Tibial nerve (tissue), 4 donors: Measurements from ENCODE around the gene SVIL. TPM values are rescaled to one million over a fixed set of nuclear protein-coding genes. Genes with fewer than 3 reads are reported as not detected.
"Not testable (repeated sequence)": the region's sequence is repeated elsewhere in the genome, so short reads cannot be mapped to it uniquely, and the experiment has no call there.

Experiments used
- DNase-seq, 2 donors: peaks; one replicate each; pipeline ENCODE4 v3.0.0-alpha.2; 2019; ENCODE audit warnings: low spot score in 2 of 2
- H3K27ac ChIP-seq, 4 donors: fragments of 200-600 bp; sonication (generic) in 3 of 4; one replicate each; pipeline ENCODE4 v1.5.1; 2017 to 2019; ENCODE audit warnings: mild to moderate bottlenecking in 1 of 4
- H3K27me3 ChIP-seq, 2 donors: fragments of 200-600 bp; sonication (generic) in 1 of 2; one replicate each; pipeline versions ENCODE4 v1.5.1 to v1.6.0; 2017 to 2019
- H3K36me3 ChIP-seq, 3 donors: fragments of 200-600 bp; sonication (generic); one replicate each; pipeline ENCODE4 v1.5.1; 2018 to 2019
- H3K4me1 ChIP-seq, 4 donors: fragments of 200-600 bp; sonication (generic) in 3 of 4; one replicate each; pipeline ENCODE4 v1.5.1; 2017 to 2019
- H3K4me3 ChIP-seq, 4 donors: fragments of 200-600 bp; sonication (generic) in 3 of 4; one replicate each; pipeline ENCODE4 v1.5.1; 2017 to 2019; ENCODE audit warnings: mild to moderate bottlenecking in 1 of 4, moderate library complexity in 1 of 4
- H3K9me3 ChIP-seq, 4 donors: fragments of 200-600 bp; sonication (generic) in 3 of 4; one replicate each; pipeline ENCODE4 v1.5.1; 2017 to 2019
- EP300 ChIP-seq, 2 donors: sonication (generic); formaldehyde crosslinking; IDR thresholded peaks; one replicate each; pipeline ENCODE4 v1.6.1; 2017; ENCODE audit warnings: antibody characterized with exemption in 2 of 2, mild to moderate bottlenecking in 1 of 2
- POLR2A ChIP-seq, 2 donors: fragments of 450-650 bp; IDR thresholded peaks; one replicate each; pipeline ENCODE4 v1.6.1; 2017; ENCODE audit warnings: antibody characterized with exemption in 2 of 2, mild to moderate bottlenecking in 2 of 2, moderate library complexity in 2 of 2
- WGBS, 2 donors: methylation state at CpG; one replicate each; pipeline ENCODE4 v1.1.5; 2018; 5-methylcytosine and 5-hydroxymethylcytosine counted together
- total RNA-seq, 4 donors: library from RNA; depleted of rRNA; stranded (reverse); fragments of >200 nt; gene quantifications; one replicate each; pipeline ENCODE4 v1.1.0, GENCODE V29; 2016
- TF ChIP-seq, protein P1 (sequence below), 5 experiments: fragments of 200-600 bp in 3 of 5; fragments of 450-650 bp in 2 of 5; sonication (generic) in 3 of 5; IDR thresholded peaks; one replicate each; pipeline ENCODE4 v1.5.1; 2016 to 2019; ENCODE audit warnings: antibody characterized with exemption in 5 of 5, mild to moderate bottlenecking in 3 of 5, moderate library complexity in 2 of 5

Gene SVIL
- total RNA-seq, 4 donors from 2014 or later, result 23.6 to 32.0 (median 26.0) TPM

DNA sequence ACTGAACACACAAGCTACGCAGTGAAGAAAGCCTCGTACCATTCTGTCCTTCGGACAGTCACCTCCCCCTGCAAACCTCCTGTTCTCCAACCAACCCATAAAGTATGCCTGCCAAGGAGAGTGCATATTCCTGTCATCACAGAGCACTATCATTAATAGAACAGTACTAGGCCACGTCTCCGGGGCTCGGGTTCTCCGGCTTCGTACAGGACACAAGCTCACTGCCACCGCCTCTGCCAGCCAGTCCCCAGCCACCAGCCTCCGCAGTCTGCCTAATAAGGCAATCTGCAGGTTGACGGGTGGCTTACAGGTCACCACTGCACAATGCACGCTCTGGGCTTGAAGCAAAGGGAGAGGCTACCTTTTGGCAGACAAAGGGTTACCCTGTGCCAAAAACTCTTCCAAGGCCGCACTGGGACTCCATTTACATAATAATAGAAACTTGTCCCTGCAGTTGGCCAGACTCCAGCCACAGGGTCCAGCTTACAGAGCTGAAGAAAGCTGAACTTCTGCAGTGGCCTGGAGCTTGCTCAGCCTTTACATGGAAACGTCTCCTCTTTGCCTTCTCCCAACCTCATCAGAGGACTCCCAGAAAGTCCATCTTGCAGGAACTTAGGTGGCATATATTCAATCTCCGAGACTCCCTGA is 47.5 kb downstream of the SVIL start:
- H3K27ac ChIP-seq, H3K36me3 ChIP-seq, DNase-seq, H3K4me3 ChIP-seq, H3K27me3 ChIP-seq, H3K9me3 ChIP-seq: not testable (repeated sequence)
- peaks cover 0 to 18% (median 7%) of the 10 kb centered on the region in 4 donors for H3K4me1 ChIP-seq
- 64 to 66% methylated on average over 14 to 15 of the region's 15 CpGs for WGBS, 2 donors

DNA sequence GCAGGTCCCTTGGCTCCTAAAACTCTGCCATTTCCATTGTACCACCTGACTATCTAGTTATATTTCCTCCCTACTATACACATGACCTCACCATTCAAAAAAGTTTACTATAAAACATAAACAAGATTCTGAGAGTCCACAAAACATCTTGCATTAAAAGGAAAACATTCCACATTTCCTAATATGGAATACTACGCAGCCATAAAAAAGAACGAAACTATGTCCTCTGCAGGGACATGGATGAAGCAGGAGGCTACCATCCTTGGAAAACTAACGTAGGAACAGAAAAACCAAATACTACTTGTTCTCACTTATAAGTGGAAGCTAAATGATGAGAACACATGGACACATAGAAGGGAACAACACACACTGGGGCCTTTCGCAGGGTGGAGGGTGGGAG is 48.3 kb downstream of the SVIL start:
- Histone ChIP-seq H3K4me1 (peaks cover 0 to 18% (median 7%) of the 10 kb centered on the region in 4 donors), H3K4me3 (no peak overlapping the region), H3K27me3 (no peaks in the 10 kb centered on the region), H3K36me3 (no peaks in the 10 kb centered on the region), H3K27ac (no peak overlapping the region), H3K9me3 (no peaks in the 10 kb centered on the region)
- no peak for TF ChIP-seq POLR2A (IDR thresholded peaks at IDR 0.05)
- TF ChIP-seq EP300 (IDR thresholded peaks at IDR 0.05), result no peak
- TF ChIP-seq, protein P1, sequence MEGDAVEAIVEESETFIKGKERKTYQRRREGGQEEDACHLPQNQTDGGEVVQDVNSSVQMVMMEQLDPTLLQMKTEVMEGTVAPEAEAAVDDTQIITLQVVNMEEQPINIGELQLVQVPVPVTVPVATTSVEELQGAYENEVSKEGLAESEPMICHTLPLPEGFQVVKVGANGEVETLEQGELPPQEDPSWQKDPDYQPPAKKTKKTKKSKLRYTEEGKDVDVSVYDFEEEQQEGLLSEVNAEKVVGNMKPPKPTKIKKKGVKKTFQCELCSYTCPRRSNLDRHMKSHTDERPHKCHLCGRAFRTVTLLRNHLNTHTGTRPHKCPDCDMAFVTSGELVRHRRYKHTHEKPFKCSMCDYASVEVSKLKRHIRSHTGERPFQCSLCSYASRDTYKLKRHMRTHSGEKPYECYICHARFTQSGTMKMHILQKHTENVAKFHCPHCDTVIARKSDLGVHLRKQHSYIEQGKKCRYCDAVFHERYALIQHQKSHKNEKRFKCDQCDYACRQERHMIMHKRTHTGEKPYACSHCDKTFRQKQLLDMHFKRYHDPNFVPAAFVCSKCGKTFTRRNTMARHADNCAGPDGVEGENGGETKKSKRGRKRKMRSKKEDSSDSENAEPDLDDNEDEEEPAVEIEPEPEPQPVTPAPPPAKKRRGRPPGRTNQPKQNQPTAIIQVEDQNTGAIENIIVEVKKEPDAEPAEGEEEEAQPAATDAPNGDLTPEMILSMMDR (IDR thresholded peaks at IDR 0.05), result no peak
- no peak for DNase-seq
- 96 to 97% methylated on average over 4 of the region's 4 CpGs for WGBS, 2 donors

DNA sequence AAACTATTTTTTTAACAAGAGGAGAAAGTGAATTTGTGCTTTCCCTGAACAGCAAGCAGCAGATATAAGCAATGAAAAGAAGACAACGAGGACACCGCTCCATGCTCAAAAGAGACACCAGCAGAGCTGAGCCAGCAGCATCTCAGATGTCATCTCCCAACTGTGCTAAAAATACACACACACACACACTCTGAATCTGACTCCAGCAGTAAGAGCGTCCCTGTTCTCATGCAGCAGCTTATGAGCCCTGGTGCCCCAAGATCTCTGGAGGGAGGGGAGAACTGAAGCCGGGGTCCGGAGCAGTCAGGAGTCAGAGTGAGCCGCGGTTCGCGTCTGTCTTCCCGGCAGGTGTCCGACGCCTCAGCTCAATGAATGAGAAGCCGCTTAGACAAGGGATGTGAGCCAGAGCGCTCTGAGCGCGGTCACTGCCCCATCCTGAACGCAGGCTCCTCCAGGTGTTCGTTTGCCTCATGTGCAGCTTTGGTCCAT is 49.2 kb downstream of the SVIL start:
- peaks cover 0 to 17% (median 4%) of the 10 kb centered on the region in 4 donors for H3K4me1 ChIP-seq
- TF ChIP-seq, protein P1 (IDR thresholded peaks at IDR 0.05), result no peak
- TF ChIP-seq POLR2A (IDR thresholded peaks at IDR 0.05) (no peak), EP300 (IDR thresholded peaks at IDR 0.05) (no peak)
- no peak overlapping the region for H3K4me3 ChIP-seq
- no peaks in the 10 kb centered on the region for H3K9me3 ChIP-seq
- H3K27ac ChIP-seq, result no peak overlapping the region
- no peaks in the 10 kb centered on the region for H3K36me3 ChIP-seq
- DNase-seq, result no peak
- no peaks in the 10 kb centered on the region for H3K27me3 ChIP-seq
- WGBS, 2 donors, result 40 to 65% methylated on average over 13 to 18 of the region's 18 CpGs

DNA sequence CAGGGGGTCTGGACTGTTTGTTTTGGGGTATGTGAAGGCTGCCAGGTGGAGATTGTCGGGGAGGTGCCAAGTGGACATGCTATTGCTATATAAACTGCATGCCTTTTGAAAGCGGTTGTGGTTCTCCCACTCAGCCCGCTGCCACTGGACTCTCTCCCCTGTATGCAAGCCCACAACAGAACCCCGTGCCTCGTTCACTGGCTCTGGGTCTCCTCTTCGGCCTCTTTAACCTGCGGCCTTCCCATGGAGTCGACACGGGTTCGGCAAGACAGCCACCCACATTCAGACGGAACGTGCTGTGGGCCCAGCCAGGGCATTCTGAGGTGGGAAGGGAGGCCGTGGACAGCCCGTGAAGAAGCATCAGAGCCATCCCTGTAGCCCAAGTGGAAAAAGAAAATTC is 50.3 kb downstream of the SVIL start:
- H3K4me3 ChIP-seq, result no peak overlapping the region

DNA sequence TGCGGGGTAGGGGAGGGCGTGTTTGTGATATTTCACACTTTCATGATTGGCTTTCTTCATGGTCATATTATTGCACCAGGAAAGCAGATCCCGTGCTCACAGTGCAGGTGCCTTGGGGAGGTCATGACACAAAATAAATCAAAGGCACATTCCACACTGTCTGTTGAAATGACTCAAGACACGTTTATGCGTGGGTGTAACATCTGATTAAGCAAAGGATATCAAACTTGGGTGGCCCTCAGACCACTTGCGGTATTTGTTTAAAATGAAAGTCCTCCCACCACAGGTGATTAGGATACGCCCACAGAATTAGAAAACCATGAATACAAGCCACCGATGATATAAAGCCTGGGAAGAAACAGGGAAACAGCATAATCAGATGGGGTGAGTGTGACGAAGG is 51.1 kb downstream of the SVIL start:
- no peak for TF ChIP-seq EP300 (IDR thresholded peaks at IDR 0.05)
- no peak for TF ChIP-seq POLR2A (IDR thresholded peaks at IDR 0.05)
- WGBS, 2 donors, result 82 to 84% methylated on average over 9 of the region's 9 CpGs
- no peaks in the 10 kb centered on the region for H3K27me3 ChIP-seq
- H3K9me3 ChIP-seq, result no peaks in the 10 kb centered on the region
- no peak for DNase-seq
- H3K4me1 ChIP-seq, result peaks cover 0 to 9% (median 3%) of the 10 kb centered on the region in 4 donors
- H3K27ac ChIP-seq, result no peak overlapping the region
- no peaks in the 10 kb centered on the region for H3K36me3 ChIP-seq
- H3K4me3 ChIP-seq, result no peak overlapping the region

More for the DNA sequence above, 50.3 kb downstream of the SVIL start:
- Histone ChIP-seq H3K27me3 (no peaks in the 10 kb centered on the region), H3K9me3 (no peaks in the 10 kb centered on the region), H3K27ac (no peak overlapping the region), H3K36me3 (no peaks in the 10 kb centered on the region), H3K4me1 (peaks cover 0 to 12% (median 3%) of the 10 kb centered on the region in 4 donors)
- no peak for DNase-seq
- TF ChIP-seq EP300 (IDR thresholded peaks at IDR 0.05) (no peak), POLR2A (IDR thresholded peaks at IDR 0.05) (no peak)
- TF ChIP-seq, protein P1 (IDR thresholded peaks at IDR 0.05), result no peak
- 94 to 95% methylated on average over 14 of the region's 14 CpGs for WGBS, 2 donors

DNA sequence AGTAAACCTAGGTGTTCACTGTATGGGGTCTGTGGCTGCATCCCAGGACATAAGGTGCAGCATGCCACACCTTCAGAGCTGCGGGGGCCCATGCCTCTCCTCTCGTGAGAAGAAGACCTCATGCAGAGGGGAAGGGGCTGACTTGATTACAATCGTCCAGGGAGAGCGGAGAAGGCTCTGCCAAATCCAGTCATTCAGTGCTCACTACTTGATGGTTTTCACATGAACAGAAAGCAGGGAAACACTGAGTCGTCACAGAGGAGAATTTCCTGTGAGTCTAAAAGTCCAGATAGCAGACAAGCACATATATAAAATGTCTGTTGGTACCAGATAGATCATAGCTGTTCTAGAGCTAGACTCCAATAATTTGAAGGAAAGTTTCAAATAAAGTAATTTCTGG is 52.0 kb downstream of the SVIL start:
- H3K9me3 ChIP-seq, H3K27me3 ChIP-seq, H3K4me1 ChIP-seq, DNase-seq, H3K4me3 ChIP-seq, H3K36me3 ChIP-seq, H3K27ac ChIP-seq: not testable (repeated sequence)
- 32 to 78% methylated on average over 5 of the region's 5 CpGs for WGBS, 2 donors
